ENCODE measurements around the gene NLRC5.

Gene NLRC5

DNA sequence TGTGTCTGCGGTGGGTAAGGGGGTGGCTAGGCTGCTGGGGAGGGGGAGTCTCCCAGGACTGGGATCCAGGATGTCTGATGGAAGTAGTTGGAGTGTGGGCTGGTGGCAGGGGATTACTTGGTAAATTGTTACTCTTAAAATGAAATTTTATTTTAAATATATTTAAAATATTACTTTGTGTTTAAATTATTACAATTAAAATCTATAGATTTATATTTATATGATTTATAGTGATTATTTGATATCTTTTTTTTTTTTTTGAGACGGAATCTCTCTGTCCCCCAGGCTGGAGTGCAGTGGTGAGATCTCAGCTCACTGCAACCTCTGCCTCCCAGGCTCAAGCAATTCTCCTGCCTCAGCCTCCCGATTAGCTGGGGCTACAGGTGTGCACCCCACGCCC, 121.6 kb downstream of the NLRC5 start:
- no peak for DNase-seq (ENCODE audit: low read depth, low spot score)
- TF ChIP-seq, protein P1, sequence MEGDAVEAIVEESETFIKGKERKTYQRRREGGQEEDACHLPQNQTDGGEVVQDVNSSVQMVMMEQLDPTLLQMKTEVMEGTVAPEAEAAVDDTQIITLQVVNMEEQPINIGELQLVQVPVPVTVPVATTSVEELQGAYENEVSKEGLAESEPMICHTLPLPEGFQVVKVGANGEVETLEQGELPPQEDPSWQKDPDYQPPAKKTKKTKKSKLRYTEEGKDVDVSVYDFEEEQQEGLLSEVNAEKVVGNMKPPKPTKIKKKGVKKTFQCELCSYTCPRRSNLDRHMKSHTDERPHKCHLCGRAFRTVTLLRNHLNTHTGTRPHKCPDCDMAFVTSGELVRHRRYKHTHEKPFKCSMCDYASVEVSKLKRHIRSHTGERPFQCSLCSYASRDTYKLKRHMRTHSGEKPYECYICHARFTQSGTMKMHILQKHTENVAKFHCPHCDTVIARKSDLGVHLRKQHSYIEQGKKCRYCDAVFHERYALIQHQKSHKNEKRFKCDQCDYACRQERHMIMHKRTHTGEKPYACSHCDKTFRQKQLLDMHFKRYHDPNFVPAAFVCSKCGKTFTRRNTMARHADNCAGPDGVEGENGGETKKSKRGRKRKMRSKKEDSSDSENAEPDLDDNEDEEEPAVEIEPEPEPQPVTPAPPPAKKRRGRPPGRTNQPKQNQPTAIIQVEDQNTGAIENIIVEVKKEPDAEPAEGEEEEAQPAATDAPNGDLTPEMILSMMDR (IDR thresholded peaks at IDR 0.05; ENCODE audit: low read depth, low read length): no peak
- in situ Hi-C loops (cut with HindIII; ENCODE audit: low sequenced_read_pairs): no loop called here
- H3K4me3 ChIP-seq (ENCODE audit: low read depth, low read length): no peak overlapping the region

DNA sequence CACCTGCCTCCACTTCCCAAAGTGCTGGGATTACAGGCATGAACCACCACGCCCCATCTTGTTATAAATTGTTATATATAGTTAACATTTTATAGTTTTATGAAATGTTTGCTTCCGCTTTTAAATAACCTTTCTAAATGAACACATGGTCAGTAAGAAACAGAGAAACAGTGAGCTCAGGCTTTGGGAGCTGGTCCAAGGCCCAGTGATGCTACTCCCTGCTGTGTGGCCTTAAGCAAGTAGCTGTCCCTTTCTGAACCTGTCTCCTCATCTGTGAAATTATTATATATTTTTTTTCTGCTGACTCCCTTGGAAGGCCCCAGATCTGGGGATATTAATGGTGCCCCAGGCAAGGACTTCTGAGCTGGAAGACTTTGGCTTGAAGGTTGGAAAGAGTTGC, 122.1 kb downstream of the NLRC5 start:
- in situ Hi-C loops (cut with HindIII; ENCODE audit: low sequenced_read_pairs): no loop called here
- H3K4me3 ChIP-seq (ENCODE audit: low read depth, low read length): no peak overlapping the region
- TF ChIP-seq, protein P1 (IDR thresholded peaks at IDR 0.05; ENCODE audit: low read depth, low read length): no peak
- no peak for DNase-seq (ENCODE audit: low read depth, low spot score)

DNA sequence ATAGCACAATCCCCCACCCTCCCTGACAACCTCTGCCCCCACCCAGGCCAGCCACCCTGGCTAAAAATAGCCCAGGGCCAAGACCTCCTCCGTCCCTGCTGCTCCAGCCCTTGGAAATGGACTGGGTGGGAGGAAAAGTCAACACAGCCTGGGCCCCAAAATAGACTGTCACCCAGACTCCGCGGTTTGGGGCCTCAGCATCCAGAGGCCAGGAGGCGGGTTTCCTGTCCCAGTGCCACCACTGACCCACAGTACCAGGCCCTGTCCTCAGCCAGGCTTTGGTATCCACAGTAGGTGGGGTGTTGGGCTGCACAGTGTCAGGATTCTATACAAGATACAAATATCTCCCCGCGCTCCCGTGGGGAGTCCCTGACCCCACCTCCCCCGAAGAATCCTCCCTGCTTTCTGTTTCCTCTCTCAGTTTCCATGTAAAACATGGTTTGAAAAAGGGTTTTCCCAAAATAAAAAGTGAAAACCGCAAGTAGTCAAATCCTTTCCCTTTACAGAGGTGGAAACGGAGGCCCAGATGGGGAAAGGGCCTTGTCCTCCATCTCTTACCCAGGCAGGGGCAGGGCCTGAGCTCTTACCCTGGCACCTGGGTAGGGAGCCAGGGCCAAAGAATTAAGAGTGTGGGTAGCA, 123.2 kb downstream of the NLRC5 start:
- DNase-seq (ENCODE audit: low read depth, low spot score): no peak
- TF ChIP-seq, protein P1 (IDR thresholded peaks at IDR 0.05; ENCODE audit: low read depth, low read length): no peak
- in situ Hi-C loops (cut with HindIII; ENCODE audit: low sequenced_read_pairs): no loop called here
- no peak overlapping the region for H3K4me3 ChIP-seq (ENCODE audit: low read depth, low read length)

DNA sequence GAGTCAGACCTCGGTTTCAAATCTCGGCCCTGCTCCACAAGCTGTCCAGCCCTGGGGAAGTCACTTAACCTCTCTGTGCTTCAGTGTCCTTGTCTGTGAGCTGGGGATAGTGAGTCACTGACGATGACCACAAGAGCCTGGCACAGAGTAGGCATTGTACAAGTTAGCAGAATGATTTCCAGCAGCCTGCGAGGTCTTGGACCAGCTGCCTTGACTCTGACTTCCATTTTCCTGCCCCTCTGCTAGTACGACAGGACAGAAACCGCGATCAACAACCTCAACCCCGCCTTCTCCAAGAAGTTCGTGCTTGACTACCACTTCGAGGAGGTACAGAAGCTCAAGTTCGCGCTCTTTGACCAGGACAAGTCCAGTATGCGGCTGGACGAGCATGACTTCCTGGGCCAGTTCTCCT, 123.7 kb downstream of the NLRC5 start:
- peak; percentile 65 for DNase-seq (ENCODE audit: low read depth, low spot score)
- in situ Hi-C loops (cut with HindIII; ENCODE audit: low sequenced_read_pairs): no loop called here
- H3K4me3 ChIP-seq (ENCODE audit: low read depth, low read length): no peak overlapping the region
- TF ChIP-seq, protein P1 (IDR thresholded peaks at IDR 0.05; ENCODE audit: low read depth, low read length): no peak

DNA sequence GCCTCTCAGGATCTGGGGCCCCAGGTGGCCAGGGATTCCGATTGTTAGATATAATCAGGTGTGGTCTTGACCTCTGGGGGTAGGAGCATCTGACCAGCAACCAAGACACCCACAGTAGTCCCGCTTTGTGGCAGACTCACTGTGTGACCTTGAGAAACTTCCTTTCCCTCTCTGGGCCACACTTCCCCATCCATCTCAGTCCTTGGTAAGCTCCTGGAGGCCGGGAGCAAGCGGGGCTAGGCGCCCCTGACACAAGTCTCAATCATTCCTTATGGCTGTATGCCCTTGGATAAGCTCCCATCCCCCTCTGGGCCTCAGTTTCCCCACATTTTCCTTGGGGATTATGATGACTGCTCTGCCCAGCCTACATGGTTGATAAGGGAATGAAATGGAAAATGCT, 124.3 kb downstream of the NLRC5 start:
- TF ChIP-seq, protein P1 (IDR thresholded peaks at IDR 0.05; ENCODE audit: low read depth, low read length): no peak
- no peak for DNase-seq (ENCODE audit: low read depth, low spot score)
- H3K4me3 ChIP-seq (ENCODE audit: low read depth, low read length): no peak overlapping the region
- in situ Hi-C loops (cut with HindIII; ENCODE audit: low sequenced_read_pairs): no loop called here

DNA sequence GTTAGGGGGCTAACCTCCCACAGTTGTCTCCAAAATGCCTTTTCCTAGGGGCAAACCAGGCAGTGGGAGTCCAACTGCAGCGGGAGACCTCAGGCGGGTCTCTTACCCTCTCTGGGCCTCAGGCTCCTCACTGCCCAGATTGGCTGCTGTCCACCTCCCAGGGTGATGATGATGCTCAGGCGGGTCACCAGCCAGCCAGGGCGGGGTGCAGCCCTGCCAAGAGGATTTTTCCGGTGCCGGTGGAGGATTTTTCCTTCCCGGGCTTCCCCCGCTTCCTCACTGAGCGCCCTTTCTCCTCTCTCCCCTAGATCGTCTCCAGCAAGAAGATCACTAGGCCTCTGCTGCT, 125.8 kb downstream of the NLRC5 start:
- TF ChIP-seq, protein P1 (IDR thresholded peaks at IDR 0.05; ENCODE audit: low read depth, low read length): no peak
- in situ Hi-C loops (cut with HindIII; ENCODE audit: low sequenced_read_pairs): no loop called here
- H3K4me3 ChIP-seq (ENCODE audit: low read depth, low read length): no peak overlapping the region
- peak; percentile 43 for DNase-seq (ENCODE audit: low read depth, low spot score)
